ENCODE results near the gene USH2A.

The USH2A gene

GRCh38 chr1:215899901-215900300, 523.3 kb downstream of the USH2A start:
- DNase-seq = no peak

- no peak for DNase-seq
Observed at GRCh38 chr1:215895893-215896292, 527.4 kb downstream of the USH2A start.

- no peak for DNase-seq
Observed at GRCh38 chr1:215895276-215895675, 528.0 kb downstream of the USH2A start.

- DNase-seq = no peak
Observed at GRCh38 chr1:215894617-215895016, 528.6 kb downstream of the USH2A start.

GRCh38 chr1:215891266-215892057, 531.8 kb downstream of the USH2A start:
- DNase-seq = no peak

- DNase-seq = no peak
Observed at GRCh38 chr1:215890438-215890837, 532.8 kb downstream of the USH2A start.

GRCh38 chr1:215889871-215890270, 533.4 kb downstream of the USH2A start:
- DNase-seq = no peak

GRCh38 chr1:215888159-215888558, 535.1 kb downstream of the USH2A start:
- no peak for DNase-seq

GRCh38 chr1:215887627-215888026, 535.6 kb downstream of the USH2A start:
- DNase-seq = no peak

- no peak for DNase-seq
Observed at GRCh38 chr1:215883004-215883403, 540.2 kb downstream of the USH2A start.

- DNase-seq = no peak
Observed at GRCh38 chr1:215878843-215879242, 544.4 kb downstream of the USH2A start.

GRCh38 chr1:215878128-215878527, 545.1 kb downstream of the USH2A start:
- DNase-seq = no peak

- DNase-seq = no peak
Observed at GRCh38 chr1:215877452-215877951, 545.7 kb downstream of the USH2A start.

- DNase-seq = no peak
Observed at GRCh38 chr1:215875712-215876111, 547.5 kb downstream of the USH2A start.

- no peak for DNase-seq
Observed at GRCh38 chr1:215875236-215875635, 548.0 kb downstream of the USH2A start.

GRCh38 chr1:215872658-215873057, 550.6 kb downstream of the USH2A start:
- DNase-seq = no peak

- no peak for DNase-seq
Observed at GRCh38 chr1:215868500-215868899, 554.7 kb downstream of the USH2A start.

- no peak for DNase-seq
Observed at GRCh38 chr1:215865060-215865459, 558.2 kb downstream of the USH2A start.

GRCh38 chr1:215863796-215864195, 559.5 kb downstream of the USH2A start:
- no peak for DNase-seq

GRCh38 chr1:215860833-215861232, 562.4 kb downstream of the USH2A start:
- DNase-seq = no peak

GRCh38 chr1:215857317-215857716, 565.9 kb downstream of the USH2A start:
- DNase-seq = no peak

- no peak for DNase-seq
Observed at GRCh38 chr1:215845234-215845891, 577.9 kb downstream of the USH2A start.

- DNase-seq = no peak
Observed at GRCh38 chr1:215844777-215845176, 578.5 kb downstream of the USH2A start.

- no peak for DNase-seq
Observed at GRCh38 chr1:215844266-215844665, 579.0 kb downstream of the USH2A start.

Data from CD4-positive, alpha-beta T cell treated with Interleukin-4 for 4 hours (primary cell).